ENCODE data around the gene KRTAP5-2.
"Not testable (repeated sequence)": the region's sequence is repeated elsewhere in the genome, so short reads cannot be mapped to it uniquely, and the experiment has no call there.

KRTAP5-2 gene

GRCh38 chr11:1597994-1598380, at the start of gene KRTAP5-2:
TSS of gene KRTAP5-2 (minus strand) at chr11:1598294. CDS start at chr11:1598250, 44 bp downstream.
- DNase-seq = no peak

GRCh38 chr11:1646540-1646939, 48.4 kb upstream of the KRTAP5-2 start:
- not testable (repeated sequence) for DNase-seq

GRCh38 chr11:1645357-1645821, 47.3 kb upstream of the KRTAP5-2 start:
- no peak for DNase-seq

- DNase-seq = no peak
These were observed 46.7 kb upstream of the KRTAP5-2 start for GRCh38 chr11:1644601-1645356.

- no peak for DNase-seq
These were observed 45.1 kb upstream of the KRTAP5-2 start for GRCh38 chr11:1643146-1643690.

GRCh38 chr11:1642288-1643145, 44.4 kb upstream of the KRTAP5-2 start:
- DNase-seq = no peak

GRCh38 chr11:1641096-1641495, 43.0 kb upstream of the KRTAP5-2 start:
- DNase-seq = no peak

GRCh38 chr11:1640076-1640946, 42.2 kb upstream of the KRTAP5-2 start:
- no peak for DNase-seq

GRCh38 chr11:1639666-1640065, 41.6 kb upstream of the KRTAP5-2 start:
- DNase-seq = no peak

- DNase-seq = no peak
These were observed 41.1 kb upstream of the KRTAP5-2 start for GRCh38 chr11:1639102-1639620.

GRCh38 chr11:1638344-1638743, 40.2 kb upstream of the KRTAP5-2 start:
- no peak for DNase-seq

GRCh38 chr11:1637628-1638027, 39.5 kb upstream of the KRTAP5-2 start:
- no peak for DNase-seq

GRCh38 chr11:1636291-1636950, 38.3 kb upstream of the KRTAP5-2 start:
- no peak for DNase-seq

GRCh38 chr11:1633864-1634263, 35.8 kb upstream of the KRTAP5-2 start:
- DNase-seq = no peak

GRCh38 chr11:1632053-1632714, 34.1 kb upstream of the KRTAP5-2 start:
- no peak for DNase-seq

- DNase-seq = no peak
These were observed 33.0 kb upstream of the KRTAP5-2 start for GRCh38 chr11:1631066-1631568.

- no peak for DNase-seq
These were observed 32.2 kb upstream of the KRTAP5-2 start for GRCh38 chr11:1630271-1630670.

GRCh38 chr11:1629326-1630185, 31.5 kb upstream of the KRTAP5-2 start, which contains the start of gene KRTAP5-5:
TSS of gene KRTAP5-5 (plus strand) at chr11:1629775. CDS start at chr11:1629841, 66 bp downstream.
- no peak for DNase-seq

- DNase-seq = peak; percentile 65
These were observed 30.6 kb upstream of the KRTAP5-2 start for GRCh38 chr11:1628506-1629325.
